HUES64 (cell line): Measurements from ENCODE around the gene INPP5B.
"Not testable (repeated sequence)": the region's sequence is repeated elsewhere in the genome, so short reads cannot be mapped to it uniquely, and the experiment has no call there.

Experiments
- H3K27ac ChIP-seq: 2 replicates; pipeline ENCODE4 v1.7.0; 2013; ENCODE audit warnings: low read depth, low read length, inconsistent platforms
- H3K27me3 ChIP-seq: 2 replicates; pipeline ENCODE4 v1.6.1; 2013; ENCODE audit warnings: mild to moderate bottlenecking, low read length; ENCODE audit not compliant: insufficient read depth
- H3K36me3 ChIP-seq: 2 replicates; pipeline ENCODE4 v1.6.1; 2013; ENCODE audit warnings: mild to moderate bottlenecking, low read length; ENCODE audit not compliant: insufficient read depth
- H3K4me1 ChIP-seq: 2 replicates; pipeline ENCODE4 v1.6.1; 2013; ENCODE audit warnings: mild to moderate bottlenecking, low read length, moderate library complexity; ENCODE audit not compliant: insufficient read depth
- H3K4me3 ChIP-seq: 2 replicates; pipeline ENCODE4 v1.5.1; 2013; ENCODE audit warnings: mild to moderate bottlenecking, low read length, moderate library complexity
- H3K9ac ChIP-seq: 2 replicates; pipeline ENCODE4 v1.6.1; 2013; ENCODE audit warnings: mild to moderate bottlenecking, low read depth, low read length
- H3K9me3 ChIP-seq: 2 replicates; pipeline ENCODE4 v1.6.1; 2013; ENCODE audit warnings: low read depth, low read length; ENCODE audit not compliant: insufficient read depth
- WGBS: fragments of 150-250, 120-280 bp; methylation state at CpG from one replicate; pipeline ENCODE4 v1.1.7; 2013; ENCODE audit warnings: missing lambda C conversion rate; 5-methylcytosine and 5-hydroxymethylcytosine counted together

INPP5B gene

DNA sequence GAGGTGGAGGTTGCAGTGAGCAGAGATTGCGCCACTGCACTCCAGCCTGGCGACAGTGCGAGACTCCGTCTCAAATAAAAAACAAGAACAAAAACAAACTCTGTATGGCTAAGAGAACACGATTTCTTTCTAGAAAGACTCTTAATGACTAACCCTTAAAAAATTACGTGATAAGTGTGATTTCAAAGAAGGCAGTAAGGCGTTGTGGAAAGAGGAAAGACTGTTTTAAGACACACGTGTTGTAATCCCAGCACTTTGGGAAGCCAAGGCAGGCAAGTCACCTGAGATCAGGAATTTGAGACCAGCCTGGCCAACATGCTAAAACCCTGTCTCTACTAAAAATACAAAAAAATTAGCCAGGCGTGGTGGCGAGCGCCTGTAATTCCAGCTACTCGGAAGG is 17.3 kb upstream of the INPP5B start:
- not testable (repeated sequence) for H3K9ac ChIP-seq, H3K27ac ChIP-seq, H3K9me3 ChIP-seq, H3K4me3 ChIP-seq, H3K4me1 ChIP-seq, H3K27me3 ChIP-seq
- 88% methylated on average over 12 of the region's 12 CpGs for whole genome bisulfite sequencing
- peaks cover 78% of the 10 kb centered on the region for H3K36me3 ChIP-seq

DNA sequence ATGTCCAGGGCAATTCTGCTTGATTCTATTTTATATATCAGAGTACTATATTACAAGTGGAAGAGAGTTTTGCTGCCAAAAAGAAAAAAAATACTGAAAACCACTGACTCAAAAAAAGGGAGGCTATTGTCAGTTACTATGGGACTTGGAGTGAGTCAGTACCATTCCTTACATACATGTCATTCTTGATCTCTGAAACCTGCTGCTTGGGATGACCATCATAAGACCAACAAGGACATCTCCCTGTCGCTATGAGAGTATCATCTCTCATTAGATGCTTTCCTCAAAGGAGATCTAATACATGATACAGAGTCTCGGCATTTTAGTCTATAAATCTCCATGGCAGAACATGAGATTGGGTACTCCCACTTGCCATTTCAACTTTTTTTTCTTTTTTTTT is 11.8 kb upstream of the INPP5B start:
- no peak overlapping the region for H3K4me3 ChIP-seq
- no peak overlapping the region for H3K27ac ChIP-seq

DNA sequence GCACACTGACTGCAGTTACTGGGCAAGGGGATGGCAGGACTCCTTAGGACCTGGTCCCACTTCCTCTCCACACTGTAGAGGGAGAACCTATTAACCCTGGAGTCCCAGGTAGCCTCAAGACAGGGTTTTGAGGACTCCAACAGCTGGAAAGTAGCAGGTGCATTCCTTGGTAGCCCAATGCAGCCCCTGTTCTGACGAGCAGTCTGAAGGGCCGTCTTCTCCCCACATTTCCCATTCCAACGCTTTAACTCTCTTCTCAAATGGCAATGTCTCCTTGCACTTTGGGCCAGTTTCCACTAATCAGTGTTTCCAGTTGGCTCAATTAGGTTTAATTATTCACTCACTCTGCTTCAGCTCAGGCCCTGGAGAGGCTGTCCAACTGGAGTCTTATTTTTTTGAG is 8.8 kb upstream of the INPP5B start:
- whole genome bisulfite sequencing = 87% methylated on average over 3 of the region's 3 CpGs
- H3K27me3 ChIP-seq = no peaks in the 10 kb centered on the region
- no peak overlapping the region for H3K4me3 ChIP-seq
- no peak overlapping the region for H3K9ac ChIP-seq
- no peaks in the 10 kb centered on the region for H3K4me1 ChIP-seq
- H3K9me3 ChIP-seq = no peaks in the 10 kb centered on the region
- peaks cover 43% of the 10 kb centered on the region for H3K36me3 ChIP-seq
- no peak overlapping the region for H3K27ac ChIP-seq

More for the DNA sequence above, 11.8 kb upstream of the INPP5B start:
- H3K27me3 ChIP-seq = no peaks in the 10 kb centered on the region
- H3K9ac ChIP-seq = no peak overlapping the region
- H3K9me3 ChIP-seq = no peaks in the 10 kb centered on the region
- peaks cover 61% of the 10 kb centered on the region for H3K36me3 ChIP-seq
- H3K4me1 ChIP-seq = no peaks in the 10 kb centered on the region
- WGBS = 91% methylated on average over 2 of the region's 2 CpGs

DNA sequence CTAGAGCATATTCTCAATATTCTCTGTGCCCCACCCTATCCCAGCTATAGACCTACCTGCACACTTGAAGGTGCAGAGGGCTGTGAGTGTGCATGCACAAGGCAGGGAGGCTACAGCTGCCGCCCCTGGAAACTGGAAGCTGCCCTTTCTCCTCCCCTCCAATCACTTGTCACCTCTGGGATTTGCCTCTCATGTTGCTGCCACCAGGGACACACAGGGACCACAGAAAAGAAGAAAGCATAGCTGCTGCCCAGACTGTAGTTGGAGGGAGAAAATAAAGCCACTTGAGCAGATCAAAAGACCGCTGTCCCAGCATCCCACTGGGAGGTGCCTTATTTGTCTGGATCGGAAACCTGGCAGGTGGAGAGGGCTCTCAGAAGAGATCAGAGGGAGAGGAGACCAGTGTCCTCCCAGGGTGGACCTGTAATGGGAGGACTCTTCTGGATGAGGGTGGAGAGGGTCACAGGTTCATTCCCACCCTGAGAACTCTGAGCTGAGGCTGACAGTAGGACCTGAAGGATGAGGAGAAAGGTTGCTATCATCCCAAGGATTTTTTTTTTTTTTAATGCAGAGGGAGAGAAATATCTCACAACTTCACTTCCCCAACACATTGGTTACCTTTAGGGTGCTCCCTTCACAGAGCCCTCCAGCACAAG is 7.6 kb upstream of the INPP5B start:
- Histone ChIP-seq H3K27ac (no peak overlapping the region), H3K4me3 (no peak overlapping the region), H3K27me3 (no peaks in the 10 kb centered on the region), H3K4me1 (no peaks in the 10 kb centered on the region), H3K9ac (no peak overlapping the region), H3K36me3 (peaks cover 32% of the 10 kb centered on the region), H3K9me3 (no peaks in the 10 kb centered on the region)
- WGBS = 85% methylated on average over 2 of the region's 3 CpGs

DNA sequence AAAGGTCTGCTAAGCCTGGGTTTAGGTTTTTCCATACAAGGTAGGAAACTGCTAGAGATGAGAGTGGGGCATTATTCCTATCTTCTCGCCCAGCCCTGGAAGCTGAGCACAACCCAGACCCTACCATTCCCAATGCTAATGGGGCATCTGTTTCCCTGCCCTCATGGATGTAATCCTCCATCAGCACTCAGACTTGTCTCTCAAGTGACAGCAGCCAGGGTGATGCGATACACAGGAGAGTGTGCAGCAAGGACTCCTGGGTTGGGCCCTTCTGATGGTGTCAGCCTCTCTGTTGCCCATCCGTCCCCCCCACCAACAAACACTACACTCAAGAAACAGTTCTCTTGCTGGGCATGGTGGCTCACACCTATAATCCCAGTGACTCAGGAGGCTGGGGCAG is 5.9 kb upstream of the INPP5B start:
- Histone ChIP-seq H3K27ac (no peak overlapping the region), H3K27me3 (no peaks in the 10 kb centered on the region), H3K4me1 (no peaks in the 10 kb centered on the region), H3K36me3 (peaks cover 15% of the 10 kb centered on the region), H3K9ac (no peak overlapping the region), H3K4me3 (no peak overlapping the region), H3K9me3 (no peaks in the 10 kb centered on the region)
- WGBS = 69% methylated on average over 3 of the region's 3 CpGs

DNA sequence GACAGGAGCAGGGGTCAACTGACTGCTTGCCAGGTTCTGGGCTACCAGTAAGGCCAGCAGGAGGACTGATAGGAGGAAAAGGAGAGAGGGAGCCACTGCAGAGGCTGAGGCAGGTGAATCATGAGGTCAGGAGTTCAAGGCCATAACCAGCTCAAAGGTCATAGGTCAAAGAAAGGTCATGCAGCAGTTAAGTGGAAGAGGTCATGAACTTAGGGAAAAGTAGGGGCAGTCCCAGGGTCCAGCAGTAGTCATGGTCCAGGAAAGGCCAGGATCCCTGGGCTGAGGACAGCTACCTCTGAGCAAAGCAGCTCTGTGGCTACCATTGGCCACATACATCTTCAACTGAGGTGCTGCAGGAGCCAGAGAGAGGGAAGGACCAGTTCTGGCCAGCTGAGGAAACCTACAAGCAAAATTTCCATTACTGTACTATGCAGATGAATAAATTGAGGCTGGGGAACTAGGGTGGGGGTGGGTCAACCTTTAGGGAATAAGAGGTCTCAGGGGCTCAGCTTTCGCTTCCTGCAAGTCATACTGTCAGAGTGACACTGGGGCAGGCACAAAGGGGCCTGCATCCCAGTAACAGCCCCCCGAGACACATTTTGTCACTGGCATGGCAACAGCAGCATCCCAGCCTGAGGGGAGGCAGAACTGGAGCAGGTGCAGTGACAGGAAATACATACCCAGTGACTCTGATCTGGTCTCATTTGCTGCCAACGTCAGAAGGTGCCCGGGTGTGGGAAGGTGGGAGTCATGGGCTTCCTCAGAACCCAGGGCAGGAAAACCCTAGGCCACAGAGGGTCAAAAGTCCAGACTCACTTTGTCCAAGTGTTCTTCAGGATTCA is 5.2 kb upstream of the INPP5B start:
- H3K27me3 ChIP-seq = no peaks in the 10 kb centered on the region
- H3K9ac ChIP-seq = no peak overlapping the region
- no peaks in the 10 kb centered on the region for H3K9me3 ChIP-seq
- peaks cover 9% of the 10 kb centered on the region for H3K36me3 ChIP-seq
- 89% methylated on average over 4 of the region's 4 CpGs for WGBS
- no peaks in the 10 kb centered on the region for H3K4me1 ChIP-seq
- H3K4me3 ChIP-seq = no peak overlapping the region
- no peak overlapping the region for H3K27ac ChIP-seq

DNA sequence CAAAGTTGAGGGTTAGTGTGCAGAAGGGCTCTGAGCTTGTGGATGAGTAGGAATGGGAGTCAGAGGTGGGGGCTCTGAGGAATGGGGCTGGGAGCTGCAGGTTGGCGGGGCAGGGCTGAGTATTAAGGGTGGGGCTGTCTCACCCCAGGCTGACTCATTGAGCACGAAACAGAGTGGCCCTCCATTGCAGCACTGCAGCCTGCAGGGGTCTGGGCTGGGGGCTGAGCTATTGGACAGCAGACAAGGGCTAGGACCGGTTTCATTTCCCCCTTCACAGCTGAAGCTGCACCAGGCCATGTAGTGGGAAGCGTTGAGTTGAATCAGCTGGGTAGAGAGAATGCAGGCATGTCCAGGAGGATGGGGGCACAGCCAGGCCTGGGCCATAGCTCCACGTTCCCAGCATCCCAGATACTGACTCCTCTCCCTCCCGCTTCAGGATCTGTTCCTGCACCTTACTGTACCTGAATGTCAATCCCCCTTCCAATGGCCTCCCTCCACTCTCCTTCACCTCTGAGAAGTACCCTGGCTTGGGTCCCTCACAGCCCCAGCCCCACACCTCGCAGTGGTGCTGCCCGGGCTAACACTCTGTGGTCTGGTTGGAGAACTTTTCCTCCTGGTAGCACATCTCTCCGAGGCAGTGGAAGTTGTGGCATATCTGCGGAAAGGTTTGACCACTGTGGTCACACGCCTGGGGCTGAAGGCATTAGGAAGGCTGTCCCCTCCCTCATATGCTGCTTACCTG is 4.4 kb upstream of the INPP5B start:
- Histone ChIP-seq H3K9me3 (no peaks in the 10 kb centered on the region), H3K36me3 (peaks cover under 1% of the 10 kb centered on the region; the same call in 1 of the 2 replicates), H3K4me3 (no peak overlapping the region), H3K4me1 (no peaks in the 10 kb centered on the region), H3K27me3 (no peaks in the 10 kb centered on the region), H3K27ac (no peak overlapping the region), H3K9ac (no peak overlapping the region)
- 82% methylated on average over 11 of the region's 11 CpGs for WGBS

DNA sequence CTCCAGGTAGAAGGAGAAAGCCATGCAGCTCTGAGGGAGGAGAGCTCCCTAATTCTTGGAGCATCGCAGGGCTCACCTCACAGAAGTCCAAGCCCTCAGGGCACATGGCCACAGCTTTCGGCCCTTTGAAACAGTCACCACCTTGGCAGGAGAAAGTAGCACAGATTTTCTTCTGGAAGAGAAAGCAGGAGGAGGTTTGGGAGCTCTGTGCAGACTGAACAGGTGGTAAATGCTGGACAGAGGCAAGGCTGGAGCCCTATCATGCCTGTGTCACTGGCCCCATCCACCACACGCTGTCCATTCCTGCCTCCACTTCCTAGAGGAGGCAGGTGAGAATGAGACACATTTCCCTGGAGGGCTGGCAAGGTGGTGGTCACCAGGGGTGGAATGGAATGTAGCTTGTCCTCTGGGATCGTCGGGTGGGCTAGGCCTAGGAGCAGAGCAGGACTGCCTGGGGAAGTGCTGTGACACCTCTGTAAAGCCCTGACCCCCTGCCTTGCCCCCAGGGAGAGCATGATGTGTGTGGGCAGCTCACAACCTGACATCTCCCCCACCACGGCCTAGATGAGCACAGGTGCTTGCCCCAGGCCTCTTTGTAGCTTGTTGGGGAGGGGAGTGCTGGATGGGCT is 2.8 kb upstream of the INPP5B start:
- WGBS = 75% methylated on average over 5 of the region's 6 CpGs
- H3K27me3 ChIP-seq = no peaks in the 10 kb centered on the region
- no peak overlapping the region for H3K27ac ChIP-seq
- H3K36me3 ChIP-seq = no peaks in the 10 kb centered on the region
- no peaks in the 10 kb centered on the region for H3K9me3 ChIP-seq
- no peak overlapping the region for H3K4me3 ChIP-seq
- no peak overlapping the region for H3K9ac ChIP-seq
- H3K4me1 ChIP-seq = 0 out of 2 replicates have a peak, but pooled peaks cover 3% of the 10 kb centered on the region

DNA sequence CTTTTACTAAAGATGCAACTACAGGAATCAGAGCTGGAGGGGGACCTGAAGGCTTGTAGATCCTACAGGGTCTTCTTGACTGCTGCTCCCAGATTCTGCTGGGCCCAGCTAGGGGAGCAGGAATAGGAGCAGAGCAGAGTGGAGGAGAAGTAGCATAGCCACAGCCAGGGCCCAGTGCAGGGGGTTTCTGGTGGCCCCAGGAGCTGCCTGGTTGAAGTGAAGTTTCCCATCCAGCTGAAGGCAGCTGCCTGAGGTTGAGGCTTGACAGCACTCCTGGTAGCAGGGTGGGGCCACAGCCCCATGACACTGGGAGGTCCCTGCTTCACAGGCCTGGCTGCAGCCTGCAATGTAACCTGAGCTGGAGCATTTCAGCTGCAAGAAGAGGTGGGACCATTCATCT is 2.0 kb upstream of the INPP5B start:
- Histone ChIP-seq H3K4me3 (no peak overlapping the region), H3K27ac (no peak overlapping the region), H3K4me1 (0 out of 2 replicates have a peak, but pooled peaks cover 3% of the 10 kb centered on the region), H3K9ac (no peak overlapping the region), H3K36me3 (no peaks in the 10 kb centered on the region), H3K27me3 (no peaks in the 10 kb centered on the region), H3K9me3 (no peaks in the 10 kb centered on the region)

DNA sequence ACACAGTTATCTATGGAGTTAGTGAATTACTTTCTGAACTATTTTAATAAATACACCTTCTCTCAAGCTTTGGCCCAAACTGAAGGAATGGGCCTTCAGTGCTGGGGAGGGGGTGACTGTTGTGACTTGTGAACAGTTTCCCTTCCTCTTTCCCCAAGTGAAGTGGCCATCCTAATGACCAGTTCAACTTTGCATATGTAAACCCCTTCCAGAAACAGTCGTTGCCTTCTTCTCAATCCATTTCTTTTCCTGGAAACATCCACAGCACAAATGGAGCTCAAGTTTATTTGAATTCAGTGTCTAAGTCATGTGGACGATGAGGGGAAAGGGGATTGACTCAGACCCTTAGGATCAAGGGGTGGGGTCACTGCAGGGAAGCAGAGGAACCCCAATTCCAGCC is 1.3 kb upstream of the INPP5B start:
- no peak overlapping the region for H3K9ac ChIP-seq
- WGBS = 63% methylated on average over 2 of the region's 2 CpGs
- H3K27me3 ChIP-seq = no peaks in the 10 kb centered on the region
- H3K4me3 ChIP-seq = no peak overlapping the region
- no peaks in the 10 kb centered on the region for H3K36me3 ChIP-seq
- no peaks in the 10 kb centered on the region for H3K9me3 ChIP-seq
- no peak overlapping the region for H3K27ac ChIP-seq
- 0 out of 2 replicates have a peak, but pooled peaks cover 3% of the 10 kb centered on the region for H3K4me1 ChIP-seq

DNA sequence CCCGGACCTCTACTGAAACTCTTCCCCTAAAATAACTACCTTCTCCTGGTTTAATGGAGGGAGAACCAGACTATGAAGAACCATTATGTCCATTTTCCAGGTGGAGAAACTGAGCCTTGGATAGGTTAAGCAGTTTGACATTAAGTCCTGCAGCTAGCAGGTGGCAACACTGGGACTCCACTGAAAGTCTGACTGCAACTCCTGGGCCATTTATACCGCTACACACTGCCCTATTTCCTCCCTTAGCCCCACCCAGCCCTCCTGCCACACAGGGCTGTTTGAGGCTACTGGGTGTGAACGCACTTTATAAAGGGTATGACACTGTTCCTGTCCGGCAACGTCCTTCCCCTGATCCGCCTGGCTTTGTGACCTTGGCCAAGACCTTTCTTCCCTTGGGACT is 511 bp upstream of the INPP5B start:
- WGBS = 90% methylated on average over 6 of the region's 6 CpGs

More for the DNA sequence above, 511 bp upstream of the INPP5B start:
- Histone ChIP-seq H3K36me3 (no peaks in the 10 kb centered on the region), H3K4me1 (0 out of 2 replicates have a peak, but pooled peaks cover 3% of the 10 kb centered on the region), H3K4me3 (peak overlapping the region; percentile 77; the same call in 1 of the 2 replicates), H3K9ac (no peak overlapping the region), H3K9me3 (no peaks in the 10 kb centered on the region), H3K27me3 (no peaks in the 10 kb centered on the region), H3K27ac (no peak overlapping the region)
